ENCODE data around the gene GNB3.

Gene GNB3

GRCh38 chr12:6824085-6824775, 16.5 kb upstream of the GNB3 start:
- DNase-seq = no peak

DNA sequence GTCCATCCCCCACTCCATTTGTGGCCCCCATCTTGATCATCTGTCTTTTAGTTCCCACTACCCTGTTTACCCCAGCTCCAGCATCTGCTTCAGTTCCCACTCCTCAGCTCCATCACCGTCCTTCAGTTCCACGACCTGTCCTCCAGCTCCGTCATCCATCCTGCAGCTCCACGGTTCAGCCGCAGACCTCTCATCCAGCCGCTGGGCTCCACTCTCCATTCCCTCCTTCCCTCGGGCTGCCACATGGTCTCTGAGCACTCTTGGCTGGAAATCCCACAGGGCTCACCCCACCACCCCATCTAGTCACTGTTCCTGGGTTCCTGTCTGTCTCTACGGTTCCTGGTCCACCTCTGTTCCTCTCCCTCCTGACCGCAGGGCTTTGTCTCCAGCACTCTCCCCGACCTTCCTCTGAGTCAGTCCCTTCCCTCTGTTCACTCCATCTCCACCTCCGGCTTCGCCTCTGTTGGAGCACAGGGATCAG, 15.8 kb upstream of the GNB3 start:
- no peak for DNase-seq

GRCh38 chr12:6825398-6826124, 15.2 kb upstream of the GNB3 start:
- peak; percentile 77 to 81 for DNase-seq

- no peak for DNase-seq
These were observed 14.5 kb upstream of the GNB3 start for GRCh38 chr12:6826125-6826733.

DNA sequence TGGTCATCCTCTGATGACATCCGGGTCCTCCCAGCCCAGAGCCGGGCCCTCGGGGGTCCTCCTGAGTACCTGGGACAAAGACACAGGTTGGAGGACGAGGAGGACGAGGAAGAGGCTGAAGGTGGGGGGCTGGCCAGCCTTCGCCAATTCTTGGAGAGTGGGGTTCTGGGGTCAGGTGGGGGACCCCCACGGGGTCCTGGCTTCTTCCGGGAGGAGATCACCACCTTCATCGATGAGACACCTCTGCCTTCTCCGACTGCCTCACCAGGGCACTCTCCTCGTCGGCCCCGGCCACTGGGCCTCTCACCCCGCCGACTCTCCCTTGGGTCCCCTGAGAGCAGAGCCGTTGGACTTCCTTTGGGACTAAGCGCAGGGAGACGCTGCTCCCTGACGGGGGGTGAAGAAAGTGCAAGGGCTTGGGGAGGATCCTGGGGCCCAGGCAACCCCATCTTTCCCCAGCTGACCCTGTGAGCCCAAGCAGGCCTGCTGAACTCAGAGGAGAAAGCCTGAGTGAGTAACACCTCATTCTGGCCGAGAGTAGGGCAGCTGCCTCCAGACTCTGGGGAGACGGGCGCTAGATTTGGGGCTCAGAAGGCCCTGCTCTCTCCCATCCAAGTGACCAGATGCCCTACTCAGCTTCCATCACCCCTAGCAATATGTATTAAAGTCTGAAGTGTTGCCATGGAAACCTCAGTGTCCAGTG, 13.8 kb upstream of the GNB3 start:
- no peak for DNase-seq

GRCh38 chr12:6827437-6827911, 13.3 kb upstream of the GNB3 start:
- peak; percentile 36 for DNase-seq

- no peak for DNase-seq
These were observed 12.5 kb upstream of the GNB3 start, which contains the start of gene P3H3 for GRCh38 chr12:6827982-6828780. Gene P3H3 (plus strand): TSS chr12:6828407. CDS start chr12:6828441, 34 bp downstream.

DNA sequence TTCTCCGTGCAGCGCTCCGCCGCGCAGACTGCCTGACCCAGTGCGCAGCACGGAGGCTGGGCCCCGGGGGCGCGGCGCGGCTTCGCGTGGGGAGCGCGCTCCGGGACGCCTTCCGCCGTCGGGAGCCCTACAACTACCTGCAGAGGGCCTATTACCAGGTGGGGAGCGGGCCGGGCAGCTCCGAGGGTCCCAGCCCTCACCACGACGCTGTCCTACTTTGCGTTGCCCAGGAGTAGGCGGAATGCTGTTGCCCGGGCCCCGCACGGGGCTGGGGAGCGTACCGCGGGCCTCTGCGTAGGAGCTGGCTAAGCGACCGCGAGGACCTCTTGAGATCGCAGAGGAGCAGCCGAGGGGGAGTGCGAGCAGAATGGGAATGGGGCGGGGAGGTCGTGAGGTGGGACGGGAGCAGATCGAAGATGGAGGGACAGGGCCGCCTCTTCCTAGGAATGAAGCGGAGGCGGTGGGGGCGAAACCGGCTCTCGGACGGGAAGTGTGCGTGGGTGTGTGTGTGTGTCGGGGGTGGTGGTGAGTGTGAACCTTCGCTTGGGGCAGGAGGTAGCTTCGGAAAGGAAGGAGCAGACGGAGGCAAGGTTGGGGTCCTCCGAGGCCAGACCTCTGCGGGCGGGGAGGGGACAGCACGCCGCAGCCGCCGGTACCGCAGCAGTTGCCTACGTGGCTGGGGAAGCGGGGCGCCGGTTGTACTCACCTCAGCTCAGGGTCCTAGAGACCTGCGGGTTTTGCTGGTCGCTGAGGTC, 11.8 kb upstream of the GNB3 start:
- peak; percentile 28 to 33 for DNase-seq

DNA sequence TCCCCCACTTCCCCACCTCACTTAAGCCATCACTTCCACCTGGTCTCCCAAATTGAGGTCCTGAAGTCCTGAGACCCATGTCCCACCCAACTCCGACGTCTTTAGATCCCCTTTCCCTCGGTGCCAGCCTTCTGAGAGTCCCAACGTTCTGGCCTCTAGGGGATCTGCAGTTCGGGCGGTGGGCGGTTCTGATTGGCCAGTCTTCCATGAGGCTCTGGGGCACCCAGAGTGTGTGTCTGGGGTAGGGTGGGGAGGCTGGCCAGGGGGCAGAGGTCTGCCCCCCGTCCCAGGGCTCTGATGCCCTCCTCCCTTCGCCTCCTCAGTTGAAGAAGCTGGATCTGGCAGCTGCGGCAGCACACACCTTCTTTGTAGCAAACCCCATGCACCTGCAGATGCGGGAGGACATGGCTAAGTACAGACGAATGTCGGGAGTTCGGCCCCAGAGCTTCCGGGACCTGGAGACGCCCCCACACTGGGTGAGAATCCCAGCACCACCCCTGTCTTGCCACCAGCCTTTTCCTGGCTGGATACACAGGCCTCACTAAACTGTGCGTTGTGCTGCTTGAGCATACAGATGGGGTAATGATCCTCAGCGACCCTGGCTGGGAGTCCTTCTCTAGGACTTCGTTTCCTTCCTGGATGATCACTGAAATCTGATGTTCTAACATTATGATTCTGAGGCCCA, 11.0 kb upstream of the GNB3 start:
- DNase-seq = no peak

GRCh38 chr12:6830286-6830890, 10.3 kb upstream of the GNB3 start:
- DNase-seq = no peak

DNA sequence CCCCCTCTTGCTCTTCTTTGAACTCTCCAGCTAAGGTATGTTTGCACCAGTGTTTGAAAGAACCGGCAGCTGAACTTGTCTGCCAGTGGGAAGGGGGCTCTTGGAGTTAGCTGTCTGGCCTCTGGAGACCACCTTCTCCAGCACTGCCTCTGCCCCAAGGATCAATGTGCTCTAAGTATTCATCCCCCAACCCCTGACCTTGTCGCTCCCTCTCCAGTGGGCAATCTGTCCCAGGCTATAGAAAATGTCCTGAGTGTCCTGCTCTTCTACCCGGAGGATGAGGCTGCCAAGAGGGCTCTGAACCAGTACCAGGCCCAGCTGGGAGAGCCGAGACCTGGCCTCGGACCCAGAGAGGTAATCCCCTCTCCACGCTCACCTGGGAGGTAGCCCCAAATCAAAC, 9.7 kb upstream of the GNB3 start:
- no peak for DNase-seq

GRCh38 chr12:6831450-6831995, 9.2 kb upstream of the GNB3 start:
- no peak for DNase-seq

DNA sequence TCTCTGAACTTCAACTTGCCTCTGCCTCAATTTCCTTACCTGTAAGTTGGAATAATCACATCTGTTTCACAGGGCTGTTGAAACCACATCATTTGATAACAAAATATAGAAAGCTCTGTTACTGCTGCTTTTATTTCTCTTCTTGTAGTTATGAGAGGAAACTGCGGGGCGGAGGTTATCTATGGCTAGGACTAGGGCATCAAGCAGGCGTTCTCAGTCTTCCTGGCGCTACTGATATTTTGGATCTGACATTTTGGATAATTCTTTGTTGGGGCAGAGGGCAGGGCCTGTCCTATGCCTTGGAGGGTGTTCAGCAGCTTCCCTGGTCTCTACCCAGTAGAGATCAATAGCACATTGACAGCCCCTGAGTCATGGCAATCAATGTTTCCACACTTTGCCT, 8.6 kb upstream of the GNB3 start:
- no peak for DNase-seq

GRCh38 chr12:6833189-6833890, 7.4 kb upstream of the GNB3 start:
- DNase-seq = no peak

DNA sequence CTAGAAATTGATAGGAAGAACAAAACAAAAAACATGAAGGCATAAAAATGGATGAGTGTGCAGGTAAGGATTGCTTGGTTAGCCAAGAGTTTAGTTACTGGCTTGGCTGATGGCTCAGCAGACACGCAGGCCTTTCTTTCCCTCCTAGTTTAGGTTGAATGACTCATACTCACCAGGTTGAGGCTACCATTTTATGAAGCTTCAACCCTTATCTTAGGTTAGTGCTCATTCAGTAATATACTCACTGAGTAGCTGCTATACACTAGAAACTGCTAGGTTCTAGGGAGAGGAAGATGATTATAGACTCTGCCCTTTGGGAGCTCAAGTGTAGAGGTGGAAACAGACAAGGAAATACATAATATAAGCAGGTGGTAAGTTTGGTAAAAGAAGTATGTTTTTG, 6.5 kb upstream of the GNB3 start:
- no peak for DNase-seq

DNA sequence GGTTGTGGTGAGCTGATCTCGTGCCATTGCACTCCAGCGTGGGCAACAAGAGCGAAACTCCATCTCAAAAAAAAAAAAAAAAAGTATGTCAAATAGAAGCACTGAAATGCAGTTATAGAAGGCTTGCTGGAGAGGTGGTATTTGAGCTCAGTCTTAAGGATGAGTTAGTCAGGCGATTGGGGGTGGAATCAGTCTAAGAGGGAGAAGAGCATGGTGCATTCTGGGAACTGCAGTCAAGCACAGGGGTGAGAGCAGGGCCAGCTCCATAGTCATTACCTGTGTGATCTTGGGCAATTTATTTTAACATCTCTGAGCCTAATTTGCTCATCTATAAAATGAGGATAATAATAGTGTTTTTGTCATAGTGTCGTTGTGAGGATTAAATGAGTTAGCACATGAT, 5.9 kb upstream of the GNB3 start:
- no peak for DNase-seq

DNA sequence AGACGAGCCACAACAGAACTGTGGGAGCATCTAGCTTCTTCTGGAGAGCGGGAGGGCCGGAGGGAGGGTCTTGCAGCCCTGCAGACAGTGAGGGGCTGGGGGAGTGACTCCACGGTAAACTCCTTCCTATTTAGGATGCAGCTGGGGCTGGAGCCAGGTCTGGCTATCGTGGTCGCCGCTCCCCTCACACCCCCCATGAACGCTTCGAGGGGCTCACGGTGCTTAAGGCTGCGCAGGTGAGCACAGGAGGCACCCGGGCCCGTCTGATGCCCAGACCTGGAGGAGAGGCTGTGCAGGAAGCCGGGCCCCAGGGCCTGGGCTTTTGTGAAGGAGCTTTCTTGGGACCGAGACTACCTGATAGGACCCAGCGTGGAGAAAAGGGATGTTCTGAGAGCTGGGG, 3.9 kb upstream of the GNB3 start:
- DNase-seq = no peak

DNA sequence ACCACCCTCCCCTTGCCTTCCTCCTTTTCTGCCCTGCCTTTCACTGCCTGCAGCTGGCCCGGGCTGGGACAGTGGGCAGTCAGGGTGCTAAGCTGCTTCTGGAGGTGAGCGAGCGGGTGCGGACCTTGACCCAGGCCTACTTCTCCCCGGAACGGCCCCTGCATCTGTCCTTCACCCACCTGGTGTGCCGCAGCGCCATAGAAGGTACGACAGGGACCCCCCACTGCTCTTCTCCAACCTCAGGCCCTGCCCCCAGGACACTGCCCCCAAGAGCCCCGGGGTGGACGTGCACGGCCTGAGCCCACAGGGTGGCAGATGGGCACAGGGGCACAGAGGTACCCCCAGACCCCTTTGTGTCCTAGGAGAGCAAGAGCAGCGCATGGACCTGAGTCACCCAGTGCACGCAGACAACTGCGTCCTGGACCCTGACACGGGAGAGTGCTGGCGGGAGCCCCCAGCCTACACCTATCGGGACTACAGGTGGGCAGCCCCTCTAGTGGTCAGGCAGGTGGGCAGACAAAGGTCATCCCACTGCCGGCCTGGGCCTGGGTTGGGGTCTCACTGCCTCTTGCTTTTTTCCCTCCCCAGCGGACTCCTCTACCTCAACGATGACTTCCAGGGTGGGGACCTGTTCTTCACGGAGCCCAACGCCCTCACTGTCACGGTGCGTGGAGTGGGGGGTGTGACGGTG, 3.2 kb upstream of the GNB3 start:
- DNase-seq = no peak

- no peak for DNase-seq
These were observed 1.9 kb upstream of the GNB3 start for GRCh38 chr12:6838854-6839253.

All from CD4-positive, alpha-beta T cell treated with Interleukin-4 for 1 hour (primary cell).